GF-D8 (cell line): ENCODE results near the gene EPB42.
"Not testable (repeated sequence)": the region's sequence is repeated elsewhere in the genome, so short reads cannot be mapped to it uniquely, and the experiment has no call there.

ENCODE experiments used
- DNase-seq: peaks from one replicate; lab custom pipeline; 2025; lab: John Stamatoyannopoulos, UW

EPB42 gene

GRCh38 chr15:43241100-43241499 is 20.3 kb upstream of the EPB42 start:
- DNase-seq, result no peak

- DNase-seq, result peak; percentile 49
Observed at GRCh38 chr15:43239732-43240491, 19.1 kb upstream of the EPB42 start.

GRCh38 chr15:43238671-43239131 is 17.9 kb upstream of the EPB42 start:
- no peak for DNase-seq

GRCh38 chr15:43237842-43238470 is 17.1 kb upstream of the EPB42 start:
- no peak for DNase-seq

DNA sequence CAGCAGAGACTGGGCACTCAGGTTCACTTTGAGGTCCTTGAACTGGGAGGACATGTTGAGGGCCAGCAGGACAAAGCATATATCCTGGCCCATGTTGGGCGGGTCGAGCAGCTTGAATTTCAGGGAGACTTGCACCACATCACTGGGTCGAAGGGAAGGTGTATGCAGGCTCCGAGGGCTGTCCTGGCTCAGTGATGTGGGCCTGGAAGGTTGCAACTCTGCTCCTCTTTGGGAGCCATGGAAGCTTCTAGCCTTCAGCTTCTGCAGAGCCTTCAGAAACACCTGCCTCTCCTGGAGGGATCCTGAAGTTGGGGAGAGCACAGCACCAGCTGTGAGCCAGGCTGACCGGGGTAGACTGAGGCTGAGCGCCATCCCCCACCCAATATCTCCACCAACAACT is 14.7 kb upstream of the EPB42 start:
- no peak for DNase-seq

GRCh38 chr15:43232289-43232874 is 11.6 kb upstream of the EPB42 start:
- DNase-seq, result no peak

- DNase-seq, result no peak
Observed at GRCh38 chr15:43230640-43231115, 9.9 kb upstream of the EPB42 start.

GRCh38 chr15:43229977-43230376 is 9.2 kb upstream of the EPB42 start:
- DNase-seq, result no peak

DNA sequence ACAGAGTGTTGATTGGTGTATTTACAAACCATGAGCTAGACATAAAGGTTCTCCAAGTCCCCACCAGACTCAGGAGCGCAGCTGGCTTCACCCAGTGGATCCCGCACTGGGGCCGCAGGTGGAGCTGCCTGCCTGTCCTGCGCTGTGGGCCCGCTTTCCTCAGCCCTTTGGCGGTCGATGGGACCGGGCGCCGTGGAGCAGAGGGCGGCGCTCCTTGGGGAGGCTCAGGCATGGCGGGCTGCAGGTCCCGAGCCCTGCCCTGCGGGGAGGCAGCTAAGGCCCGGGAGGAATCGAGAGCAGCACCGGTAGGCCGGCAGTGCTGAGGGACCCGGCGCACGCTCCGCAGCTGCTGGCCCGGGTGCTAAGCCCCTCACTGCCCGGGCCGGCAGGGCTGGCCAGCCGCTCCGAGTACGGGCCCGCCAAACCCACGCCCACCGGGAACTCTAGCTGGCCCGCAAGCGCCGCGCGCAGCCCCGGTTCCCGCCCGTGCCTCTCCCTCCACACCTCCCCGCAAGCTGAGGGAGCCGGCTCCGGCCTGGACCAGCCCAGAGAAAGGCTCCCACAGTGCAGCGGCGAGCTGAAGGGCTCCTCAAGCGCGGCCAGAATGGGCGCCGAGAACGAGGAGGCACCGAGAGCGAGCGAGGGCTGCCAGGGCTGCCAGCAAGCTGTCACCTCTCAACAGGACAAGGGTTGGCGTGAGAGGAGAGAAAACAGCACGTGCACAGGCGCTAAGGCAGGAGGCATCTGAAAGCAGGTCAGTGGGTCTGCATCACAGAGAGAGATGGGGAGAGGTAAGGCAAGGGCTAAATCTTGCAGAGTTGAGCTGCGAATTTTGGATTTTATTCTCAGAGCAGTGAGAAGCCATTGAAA is 5.9 kb upstream of the EPB42 start:
- no peak for DNase-seq

DNA sequence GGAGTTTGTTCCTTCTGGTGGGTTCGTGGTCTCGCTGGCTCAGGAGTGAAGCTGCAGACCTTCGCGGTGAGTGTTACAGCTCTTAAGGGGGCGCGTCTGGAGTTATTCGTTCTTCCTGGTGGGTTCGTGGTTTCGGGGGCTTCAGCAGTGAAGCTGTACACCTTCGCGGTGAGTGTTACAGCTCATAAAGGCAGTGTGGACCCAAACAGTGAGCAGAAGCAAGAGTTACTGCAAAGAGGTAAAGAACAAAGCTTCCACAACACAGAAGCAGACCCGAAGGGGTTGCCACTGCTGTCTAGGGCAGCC is 5.1 kb upstream of the EPB42 start:
- not testable (repeated sequence) for DNase-seq

DNA sequence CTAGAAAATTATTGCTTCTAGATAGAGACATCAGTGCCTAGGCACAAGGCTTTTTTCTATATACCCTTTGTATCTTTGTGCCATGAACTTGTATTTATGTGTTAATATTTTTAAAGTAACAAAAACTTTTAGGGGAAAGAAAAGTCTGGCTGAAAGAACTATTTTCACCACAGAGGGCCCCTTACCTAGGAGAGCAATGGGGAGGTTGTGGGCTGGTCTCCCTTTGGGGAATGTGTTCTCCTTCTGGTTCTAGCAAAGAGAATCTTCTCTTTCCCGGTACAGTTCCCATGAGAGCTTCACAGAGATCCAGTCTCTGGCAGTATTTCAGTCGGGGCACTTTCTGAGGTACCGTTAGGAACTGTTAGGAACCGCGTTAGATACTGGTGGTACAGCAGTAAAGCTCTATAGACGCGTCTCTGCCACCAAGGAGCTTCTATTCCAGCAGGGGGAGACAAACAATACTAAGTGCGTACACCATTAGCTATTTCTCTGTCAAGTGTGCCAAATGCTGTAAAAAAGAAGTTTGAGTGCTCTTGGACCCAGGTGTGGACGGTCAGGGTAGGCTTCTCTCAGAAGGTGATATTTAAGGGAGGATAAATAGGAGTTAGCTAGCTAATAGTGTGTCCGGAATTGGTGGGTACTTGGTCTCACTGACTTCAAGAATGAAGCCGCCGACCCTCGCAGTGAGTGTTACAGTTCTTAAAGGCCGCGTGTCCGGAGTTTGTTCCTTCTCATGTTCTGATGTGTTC is 4.6 kb upstream of the EPB42 start:
- peak; percentile 5 for DNase-seq

DNA sequence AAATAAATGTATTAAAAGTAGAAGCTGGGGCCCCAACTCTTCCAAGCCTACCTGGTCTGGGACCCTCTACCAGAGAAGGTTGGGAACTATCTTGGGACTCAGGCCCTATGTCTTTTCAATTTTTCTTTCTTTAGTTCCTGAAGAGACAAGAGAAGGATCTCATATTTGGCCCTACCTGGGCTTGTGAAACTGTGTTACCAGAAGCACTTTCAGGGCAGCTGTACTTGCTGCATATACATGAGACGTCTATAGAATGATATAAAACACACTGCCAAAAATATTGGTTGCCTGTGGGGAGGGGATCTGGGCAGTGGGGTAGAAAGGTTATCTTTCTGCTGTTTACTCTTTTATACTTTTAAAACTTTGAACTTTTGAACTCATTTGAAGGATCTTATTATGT is 604 bp upstream of the EPB42 start:
- DNase-seq, result no peak

DNA sequence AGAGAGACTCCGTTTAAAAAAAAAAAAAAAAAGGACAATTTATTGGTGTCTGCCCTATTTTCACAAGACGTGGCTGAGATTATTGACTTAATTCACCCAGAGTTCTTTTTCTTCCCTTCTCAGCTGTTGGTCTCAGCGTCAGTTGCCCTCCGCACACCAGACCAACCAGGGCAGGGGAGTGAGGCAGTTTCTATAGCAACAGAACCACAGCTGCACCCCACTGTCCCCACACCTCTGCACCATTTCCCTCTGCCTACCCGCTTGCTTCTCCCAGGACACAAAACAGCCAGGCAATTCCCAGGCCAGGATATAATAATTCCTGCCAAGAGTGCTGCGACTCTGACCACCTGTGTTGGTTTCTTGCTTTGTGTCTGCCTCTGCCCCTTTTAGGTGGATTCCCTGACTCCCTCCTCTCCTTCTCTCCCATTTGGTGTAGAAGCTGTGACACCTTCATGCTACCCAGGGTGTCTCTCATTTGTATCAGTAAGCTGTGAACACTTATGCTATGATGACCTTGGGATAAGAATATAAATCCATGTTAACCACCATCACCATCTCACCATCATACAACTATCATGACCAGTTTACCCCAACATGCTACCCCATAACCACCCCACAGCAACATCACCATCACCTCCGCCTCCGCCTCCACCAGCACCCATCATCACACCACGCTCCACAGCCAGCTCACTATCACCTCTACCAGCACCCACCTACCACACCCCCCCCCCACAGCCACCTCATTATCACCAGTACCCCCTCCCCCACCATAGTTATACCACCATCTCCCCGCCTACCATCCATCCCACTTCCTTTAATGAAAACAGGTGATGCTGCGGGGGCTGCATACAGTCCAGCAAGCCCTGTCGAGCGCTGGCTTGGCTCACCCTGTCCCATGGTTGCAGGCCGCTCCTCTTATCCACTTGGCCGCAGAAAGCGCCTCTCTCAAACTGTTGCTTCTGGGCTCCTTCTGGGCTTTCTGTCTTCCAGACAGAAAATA is 589 bp downstream of the EPB42 start:
- no peak for DNase-seq

DNA sequence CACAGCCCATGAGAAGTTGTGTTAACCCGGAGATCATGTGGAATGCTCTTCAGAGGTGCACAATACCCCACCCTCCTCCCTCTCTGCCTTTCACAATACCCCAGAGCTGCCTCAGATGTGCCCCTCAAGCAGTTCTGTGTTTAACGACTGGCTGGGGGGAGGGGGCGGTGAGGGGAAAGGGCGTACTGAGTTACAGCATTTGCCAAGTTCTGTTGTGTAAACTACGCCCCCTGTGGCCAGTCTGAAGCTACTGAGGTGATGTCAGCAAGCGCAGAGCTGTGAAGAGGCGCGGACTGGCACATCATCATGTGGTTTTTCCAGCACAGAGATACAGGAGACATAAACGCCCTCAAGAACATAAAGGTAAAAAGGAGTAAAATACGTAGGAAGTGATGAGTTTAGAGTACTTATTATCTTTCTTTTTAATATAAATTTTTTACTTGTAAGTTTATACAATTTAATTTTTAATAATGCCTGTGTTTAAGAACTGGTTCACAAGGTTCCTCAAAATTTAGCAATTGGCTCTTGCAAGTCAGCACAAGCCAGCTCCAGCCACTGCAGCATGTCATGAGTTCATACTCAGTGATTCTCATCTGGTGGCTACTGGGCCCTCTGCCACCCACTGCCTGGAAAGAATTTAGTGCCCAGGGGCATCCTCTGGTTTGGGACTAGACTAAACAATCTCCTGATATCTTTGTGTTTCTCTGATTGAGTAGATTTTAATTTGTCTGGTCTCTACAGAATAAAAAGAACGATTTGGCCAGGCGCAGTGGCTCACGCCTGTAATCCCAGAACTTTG is 1.7 kb downstream of the EPB42 start:
- DNase-seq, result no peak

- no peak for DNase-seq
Observed at GRCh38 chr15:43215961-43216360, 4.9 kb downstream of the EPB42 start.

DNA sequence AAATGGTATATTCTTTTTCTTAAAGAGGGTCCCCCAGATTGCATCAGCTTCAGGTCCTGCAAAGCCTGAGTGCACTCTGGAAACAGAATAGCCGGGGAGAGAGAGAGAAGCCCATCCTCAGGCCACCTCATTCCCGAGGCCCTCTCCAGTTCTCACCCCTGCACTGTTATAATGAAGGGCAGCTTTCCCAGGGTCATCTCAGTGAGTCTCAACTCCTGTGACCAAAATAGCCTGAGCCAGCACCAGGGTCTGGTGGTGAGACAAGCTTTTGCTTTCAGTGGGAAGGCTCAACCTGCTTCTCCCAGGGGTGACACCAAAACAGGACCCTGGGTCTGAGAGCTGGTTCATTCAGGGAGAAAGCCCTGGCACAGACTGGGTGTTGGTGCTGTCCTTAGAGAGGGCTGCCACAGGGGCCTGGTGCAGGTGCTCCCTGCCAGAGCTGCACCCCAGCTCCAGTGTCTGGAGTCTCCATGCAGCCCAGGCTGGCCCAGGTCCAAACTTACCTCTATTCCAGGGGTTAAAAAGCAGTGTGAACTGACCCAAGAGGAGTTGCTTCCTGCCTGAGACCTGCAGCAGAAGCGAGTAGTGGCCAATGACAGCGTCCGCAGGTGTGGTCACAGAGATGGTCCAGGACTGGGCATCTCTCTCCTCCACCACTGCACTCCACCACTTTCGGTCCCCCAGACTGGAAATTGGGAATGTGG is 6.1 kb downstream of the EPB42 start:
- DNase-seq, result no peak

DNA sequence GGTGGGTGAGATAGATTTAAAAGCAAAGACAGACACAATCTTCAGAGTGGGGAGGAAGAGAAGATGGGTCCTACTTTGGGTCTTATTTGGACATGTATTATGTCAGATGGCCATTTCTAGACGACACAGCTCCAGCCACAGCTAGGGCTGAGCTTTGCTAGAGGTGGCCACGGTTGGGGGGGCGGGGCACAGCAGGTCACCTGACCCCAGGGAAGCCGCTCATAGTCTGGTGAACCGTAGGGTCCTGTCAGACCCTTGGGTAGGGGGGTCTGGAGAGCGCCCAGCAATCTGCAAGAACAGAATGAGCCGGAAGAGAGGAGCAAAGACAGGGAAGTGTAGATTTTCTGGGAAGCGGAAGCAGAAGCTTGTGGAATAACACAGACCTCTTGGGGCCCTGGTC is 6.6 kb downstream of the EPB42 start:
- no peak for DNase-seq

- DNase-seq, result no peak
Observed at GRCh38 chr15:43213466-43213865, 7.4 kb downstream of the EPB42 start.

DNA sequence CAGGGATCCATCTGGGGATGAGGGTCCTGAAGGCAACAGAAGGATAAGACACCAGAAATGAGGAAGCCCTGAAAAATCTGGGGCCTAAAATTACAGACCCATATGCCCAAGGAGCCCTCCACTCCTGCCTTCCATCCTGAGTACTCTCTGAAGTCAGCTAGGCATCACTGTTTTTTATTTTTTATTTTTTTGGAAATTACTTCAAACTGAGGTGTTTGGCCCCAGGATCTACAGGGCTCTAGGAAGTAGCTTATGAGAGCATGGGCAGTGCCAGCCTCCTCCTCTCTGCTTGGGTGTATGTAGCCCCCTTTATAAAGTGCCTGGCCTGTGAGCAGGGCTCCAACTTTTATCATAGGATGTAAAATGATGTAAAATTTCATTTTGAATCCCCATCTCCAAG is 7.9 kb downstream of the EPB42 start:
- no peak for DNase-seq
